ENCODE data around the gene SMG7.

GRCh38 chr1:183438060-183438459 is 34.2 kb upstream of the SMG7 start:
- TF ChIP-seq CTCF (IDR thresholded peaks at IDR 0.05) = no peak
- no peak for TF ChIP-seq POLR2A (IDR thresholded peaks at IDR 0.05)

Measured in prostate gland (tissue), 2 donors.